GM21717 (cell line): ENCODE results near the gene CBX8.
"Not testable (repeated sequence)": the region's sequence is repeated elsewhere in the genome, so short reads cannot be mapped to it uniquely, and the experiment has no call there.

Experiments used
- ATAC-seq: cut with Tn5 transposase; IDR thresholded peaks from one replicate; pipeline ENCODE4 v1.9.1; 2021; ENCODE audit warnings: mild to moderate bottlenecking, moderate library complexity; ENCODE audit not compliant: unreplicated experiment

Gene CBX8

DNA sequence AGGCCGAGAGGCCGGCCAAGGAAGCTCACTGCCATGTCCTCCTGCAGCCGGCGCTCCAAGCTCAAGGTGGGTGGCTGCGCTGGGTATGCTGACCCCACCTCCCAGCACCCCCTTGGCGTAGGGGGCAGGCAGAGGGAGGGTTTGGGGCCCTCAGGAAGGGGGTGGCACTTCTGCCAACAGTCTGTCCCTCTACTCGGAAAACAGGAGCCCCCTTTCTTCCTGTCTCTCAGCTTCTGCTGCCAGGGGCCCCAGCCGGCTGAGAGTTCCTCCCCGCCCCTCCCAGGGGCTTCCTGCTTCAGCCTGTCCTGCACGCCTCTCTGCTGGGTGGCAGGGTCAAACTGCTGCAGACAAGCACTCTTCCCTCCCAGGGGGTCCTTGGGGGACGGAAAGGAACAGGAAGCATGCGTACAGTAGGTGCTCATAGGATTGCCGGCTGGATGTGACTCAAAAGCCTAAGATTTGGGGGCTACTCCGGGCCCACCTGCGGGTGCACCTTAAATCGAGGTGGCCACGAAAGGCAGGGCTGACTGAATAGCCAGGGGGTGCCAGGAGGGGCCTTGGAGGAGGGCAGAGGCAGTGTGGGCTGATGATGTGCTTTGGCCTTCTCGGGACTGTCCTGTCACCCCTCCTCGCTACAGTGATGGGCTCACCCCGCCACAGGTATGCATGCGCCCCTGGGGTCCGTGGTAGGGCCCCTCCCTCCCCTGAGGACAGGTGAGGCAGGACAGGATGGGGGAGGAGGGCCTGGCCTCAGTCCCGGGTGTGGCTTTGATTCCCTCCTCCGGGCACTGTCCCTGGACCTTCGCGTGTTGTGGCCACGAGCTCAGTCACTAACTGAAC is 14.9 kb downstream of the CBX8 start:
- ATAC-seq, result no peak

DNA sequence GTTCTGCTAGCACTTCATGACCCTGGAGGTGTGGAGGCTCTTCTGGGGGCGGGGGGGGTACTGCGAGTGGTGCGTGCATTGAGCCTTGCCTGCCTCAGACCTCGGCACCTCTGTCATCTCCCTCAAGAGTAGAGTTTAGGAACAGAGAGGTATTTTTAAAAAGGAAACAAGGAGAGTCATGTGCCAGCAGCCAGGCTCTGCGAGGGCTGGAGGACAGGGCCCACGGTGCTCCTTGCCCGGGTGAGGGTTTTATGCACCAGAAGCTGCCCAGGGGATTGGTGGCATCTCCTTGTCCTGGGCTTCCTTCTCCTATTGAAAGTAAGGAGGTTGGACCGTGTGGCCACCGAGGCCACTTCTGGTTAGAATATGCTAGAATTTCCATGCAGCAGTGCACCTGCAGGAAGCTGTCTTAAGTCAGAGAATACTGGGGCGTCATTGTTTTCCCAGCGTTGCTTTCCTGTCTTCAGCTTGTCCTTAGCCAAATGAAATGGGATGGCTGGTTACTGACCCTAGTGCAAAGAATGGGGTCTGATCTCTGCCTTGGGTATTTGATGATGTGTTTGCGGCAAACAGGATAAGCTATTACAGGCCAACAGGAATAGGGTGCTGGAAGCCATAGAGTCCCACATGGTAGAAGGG is 15.7 kb downstream of the CBX8 start:
- ATAC-seq, result no peak

DNA sequence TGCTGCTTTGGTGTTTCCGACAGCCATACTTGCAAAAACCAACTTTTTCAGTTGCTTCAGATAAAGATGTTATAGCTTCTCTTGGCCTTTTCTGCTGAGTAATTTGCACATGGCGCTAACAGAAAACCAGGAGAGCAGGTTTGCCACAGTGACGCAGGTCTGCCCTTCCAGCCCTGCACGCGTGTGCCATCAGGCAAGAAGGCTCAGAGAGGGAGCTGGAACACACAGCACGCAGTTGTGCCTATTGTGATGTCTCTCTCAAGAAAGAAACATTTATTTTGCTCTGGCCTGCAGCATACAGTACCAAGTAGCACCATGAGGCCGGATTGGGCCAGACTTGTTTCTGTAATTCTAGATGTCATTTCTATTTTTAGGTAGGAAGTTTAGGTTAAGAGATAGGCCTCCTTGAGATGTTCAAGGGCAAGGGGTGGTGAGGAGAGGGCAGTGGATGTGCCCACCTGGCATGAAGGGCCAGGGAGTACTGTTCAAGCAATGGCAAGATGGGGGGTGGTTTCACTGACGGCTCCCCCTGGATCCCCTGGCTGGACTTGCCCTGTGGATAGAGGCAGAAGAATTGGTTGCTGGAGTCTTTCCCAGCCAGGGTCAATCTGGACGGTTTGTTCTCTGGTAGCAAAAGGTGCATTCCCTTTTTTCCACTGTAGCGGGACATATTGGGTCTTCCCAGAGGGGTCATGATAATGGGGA is 17.1 kb downstream of the CBX8 start:
- ATAC-seq, result no peak

DNA sequence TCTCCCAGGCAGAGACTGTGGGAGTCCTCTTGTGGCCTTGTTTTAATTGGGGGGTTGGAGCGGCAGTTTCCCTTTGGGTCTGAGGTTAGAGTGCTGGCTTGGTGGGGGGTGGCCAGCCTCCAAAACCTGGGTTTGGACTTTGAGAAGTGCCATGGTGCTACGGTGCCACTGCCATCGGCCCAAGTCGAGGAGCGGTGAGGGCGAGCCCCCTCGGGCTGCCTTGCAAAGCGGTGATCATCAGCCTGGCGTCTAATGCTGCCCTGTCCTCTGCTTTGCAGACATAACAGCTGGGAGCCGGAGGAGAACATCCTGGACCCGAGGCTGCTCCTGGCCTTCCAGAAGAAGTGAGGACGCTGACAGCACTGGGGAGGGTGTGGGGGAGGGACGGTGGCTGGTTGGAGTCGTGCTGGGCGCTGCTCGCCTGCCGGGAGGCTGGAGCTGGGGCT is 17.8 kb downstream of the CBX8 start:
- no peak for ATAC-seq

DNA sequence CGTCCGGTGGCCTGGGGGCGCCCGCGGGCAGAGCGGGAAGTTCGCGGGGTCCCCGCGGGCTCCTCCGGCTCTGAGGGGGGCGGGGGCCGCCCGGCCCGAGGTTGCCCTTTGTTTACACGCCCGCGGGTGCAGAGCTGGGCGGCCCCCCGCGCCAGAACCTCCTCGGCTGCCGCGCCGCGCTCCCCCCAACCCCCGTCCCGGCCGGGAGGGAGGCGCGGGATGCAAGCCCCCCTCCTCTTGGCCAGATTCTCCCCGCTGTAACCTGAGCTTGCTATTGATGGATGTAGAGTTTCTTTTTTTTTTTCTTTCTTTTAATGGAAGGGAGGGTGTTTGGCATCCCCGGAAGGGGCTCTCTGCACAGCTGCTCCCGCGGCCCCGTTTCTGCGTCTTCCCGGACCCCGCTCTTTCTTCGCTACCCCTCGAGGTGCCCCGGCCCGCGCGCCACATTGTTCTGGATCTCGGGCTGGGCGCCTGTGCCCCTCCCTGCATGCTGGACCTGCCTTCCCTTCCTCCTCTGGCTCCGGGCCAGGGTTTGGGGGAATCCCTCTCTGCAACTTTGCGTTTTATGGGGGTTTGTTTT is 18.3 kb downstream of the CBX8 start:
- no peak for ATAC-seq

DNA sequence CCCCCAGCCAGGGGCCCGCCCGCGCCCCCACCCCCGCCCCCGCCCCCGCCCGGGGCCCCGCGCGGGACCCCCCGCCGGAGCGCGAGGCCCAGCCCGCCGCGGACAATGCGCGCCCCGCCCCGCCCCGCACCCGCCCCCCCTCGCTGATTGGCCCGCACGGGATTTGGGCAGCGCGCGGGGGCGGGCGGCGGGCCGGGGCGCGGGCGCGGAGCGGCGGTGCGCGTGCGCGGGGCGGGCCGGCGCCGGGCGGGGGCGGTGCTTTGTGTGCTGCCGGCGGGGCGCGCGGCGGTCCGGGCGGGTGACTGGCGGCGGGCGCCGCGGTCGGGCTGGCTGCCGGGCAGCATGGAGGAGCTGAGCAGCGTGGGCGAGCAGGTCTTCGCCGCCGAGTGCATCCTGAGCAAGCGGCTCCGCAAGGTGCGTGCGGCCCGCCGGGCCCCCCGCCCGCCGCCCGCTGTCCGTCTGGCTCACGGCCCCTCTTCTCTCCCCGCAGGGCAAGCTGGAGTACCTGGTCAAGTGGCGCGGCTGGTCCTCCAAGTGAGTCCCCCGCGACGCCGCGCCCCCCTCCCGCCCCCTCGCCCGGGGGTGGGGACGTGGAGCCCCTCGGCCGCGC is 18.9 kb downstream of the CBX8 start, which contains the start of gene CBX2:
TSS of gene CBX2 (plus strand) at position 255 of the 610 bp plus-strand sequence. CDS start at position 343, 88 bp downstream.
- ATAC-seq, result no peak

DNA sequence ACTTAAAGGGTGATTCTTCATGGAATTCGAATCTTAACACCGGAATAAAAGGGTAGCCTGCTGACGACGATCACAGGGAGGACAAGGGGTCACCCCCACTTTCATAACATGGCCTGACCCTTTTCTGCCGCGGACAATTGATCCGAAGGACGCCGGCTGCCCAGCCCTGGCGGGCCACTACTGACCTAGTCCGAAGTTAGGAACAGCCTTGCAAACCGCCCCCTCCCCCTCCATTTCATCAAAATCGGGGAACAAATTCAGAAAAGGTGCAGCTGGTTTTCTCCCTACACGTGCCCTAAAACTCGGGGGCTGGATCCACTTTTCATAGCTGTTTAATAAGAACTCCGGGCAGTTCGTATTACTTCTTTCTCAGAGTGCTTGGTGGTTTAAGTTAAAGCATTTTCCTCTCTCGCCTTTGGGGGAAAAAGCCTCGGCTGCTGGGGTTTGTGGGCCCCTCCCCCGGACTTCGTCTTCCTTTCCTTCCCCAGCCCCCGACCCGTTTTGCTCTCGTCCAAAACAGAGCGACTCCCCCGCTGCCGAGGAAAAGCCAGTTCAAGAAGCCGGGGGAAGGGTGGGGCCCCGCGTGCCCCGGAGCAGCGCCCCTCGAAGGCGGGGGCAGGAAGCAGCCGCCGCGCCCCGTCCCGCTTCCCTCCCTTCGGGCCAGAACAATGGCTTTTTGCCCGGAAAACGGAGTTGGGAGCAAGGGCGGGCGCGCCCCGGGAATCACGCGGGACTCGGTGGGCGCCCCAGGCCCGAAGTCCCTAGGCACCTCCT is 19.6 kb downstream of the CBX8 start:
- ATAC-seq, result no peak

DNA sequence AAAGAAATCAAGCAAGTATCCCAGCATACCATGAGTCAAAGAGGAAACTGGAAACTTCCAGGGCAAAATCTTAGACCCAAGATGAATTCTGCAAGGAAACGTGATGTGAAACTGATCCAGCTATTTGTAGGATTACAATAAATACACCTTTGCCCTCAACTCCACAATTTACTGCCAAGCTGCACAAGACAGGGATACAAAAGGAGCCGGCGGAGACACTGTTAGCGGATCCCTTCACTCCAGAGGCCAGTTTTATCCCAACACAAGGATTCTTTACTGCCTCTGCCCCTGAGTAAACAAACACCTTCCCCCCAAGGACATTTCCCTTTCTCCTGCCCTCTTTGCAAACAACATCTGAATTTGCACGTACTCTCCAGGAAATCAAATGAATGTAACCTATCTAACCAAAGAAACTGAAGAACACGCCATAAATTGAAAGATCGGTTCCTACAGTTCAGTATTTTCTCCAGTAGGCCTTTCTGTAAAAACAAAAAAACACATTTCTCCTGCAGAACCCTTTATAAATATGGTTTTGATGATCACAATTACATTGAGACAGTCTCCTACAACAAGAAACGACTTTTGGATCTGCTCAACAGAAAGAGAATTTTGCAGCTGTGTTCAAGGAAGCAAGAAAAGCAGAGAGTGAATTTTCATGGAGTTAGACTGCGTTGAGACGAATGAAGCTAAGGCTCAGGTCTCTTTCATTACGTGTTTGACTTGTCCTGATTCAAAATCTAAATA is 20.3 kb downstream of the CBX8 start:
- ATAC-seq, result no peak

DNA sequence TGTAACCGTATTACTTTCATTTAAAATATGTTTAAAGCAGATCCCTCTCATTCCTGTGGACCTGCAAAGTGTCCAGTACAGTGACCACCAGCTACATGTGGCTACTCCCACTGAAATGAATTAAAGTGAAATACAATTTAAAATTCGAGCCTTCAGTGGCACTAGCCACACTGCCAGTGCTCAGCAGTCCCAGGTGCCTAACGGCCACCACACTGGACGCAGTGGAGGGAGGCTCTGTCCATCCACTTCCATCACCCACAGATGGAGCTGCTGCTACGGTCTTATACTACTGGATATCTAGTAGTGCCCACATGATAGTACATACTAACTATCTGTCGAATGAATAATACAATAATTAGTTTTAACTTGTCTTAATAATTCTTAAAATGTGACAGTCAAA is 21.2 kb downstream of the CBX8 start:
- no peak for ATAC-seq

DNA sequence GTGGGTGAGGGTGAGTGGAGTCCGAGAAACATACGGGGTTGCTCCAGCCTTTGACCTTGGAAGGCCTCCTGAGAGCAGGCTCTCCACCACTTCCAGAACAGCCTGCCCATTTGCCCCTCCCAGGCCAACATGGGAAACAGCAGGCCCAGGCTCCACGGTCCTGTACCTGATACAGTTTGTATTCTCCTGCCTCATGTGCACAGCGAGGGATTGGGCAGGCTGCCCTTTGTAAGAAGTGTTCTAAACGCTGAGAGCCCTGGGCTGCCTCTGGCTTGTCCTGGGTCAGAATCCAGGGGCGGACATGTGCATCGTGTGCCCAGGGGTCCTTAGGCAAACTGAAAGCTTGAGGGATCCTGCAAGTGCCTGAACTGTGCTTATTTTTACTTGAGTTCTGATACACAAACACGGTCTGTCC is 22.3 kb downstream of the CBX8 start:
- no peak for ATAC-seq

DNA sequence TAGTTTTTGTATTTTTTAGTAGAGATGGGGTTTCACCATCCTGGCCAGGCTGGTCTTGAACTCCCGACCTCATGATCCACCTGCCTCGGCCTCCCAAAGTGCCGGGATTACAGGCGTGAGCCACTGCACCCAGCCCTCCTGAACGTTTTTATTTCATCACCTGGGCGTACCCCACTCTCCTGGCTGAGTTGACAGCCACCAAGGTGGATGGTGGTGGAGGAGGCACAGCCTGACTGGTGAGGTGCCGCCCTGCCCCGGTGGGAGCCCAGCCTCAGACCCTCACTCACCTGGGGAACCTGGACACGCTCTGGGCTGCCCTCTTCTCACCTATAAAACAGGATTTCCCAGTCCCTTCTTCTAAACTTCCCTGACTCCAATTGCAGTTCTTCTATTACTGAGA is 24.2 kb downstream of the CBX8 start:
- ATAC-seq, result not testable (repeated sequence)

DNA sequence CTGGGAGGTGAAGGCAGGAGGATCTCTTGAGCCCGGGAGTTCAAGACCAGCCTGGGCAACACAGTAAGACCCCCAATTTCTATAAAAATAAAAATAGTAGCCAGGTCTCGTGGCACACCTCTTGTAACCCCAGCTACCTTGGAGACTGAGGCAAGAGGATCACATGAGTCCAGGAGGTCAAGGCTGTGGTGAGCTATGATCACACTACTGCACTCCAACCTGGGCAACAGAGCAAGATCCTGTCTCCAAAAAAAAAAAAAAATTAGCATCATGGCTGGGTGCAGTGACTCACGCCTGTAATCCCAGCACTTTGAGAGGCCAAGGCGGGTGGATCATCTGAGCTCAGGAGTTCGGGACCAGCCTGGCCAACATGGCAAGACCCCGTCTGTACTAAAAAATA is 25.6 kb downstream of the CBX8 start:
- ATAC-seq, result no peak

DNA sequence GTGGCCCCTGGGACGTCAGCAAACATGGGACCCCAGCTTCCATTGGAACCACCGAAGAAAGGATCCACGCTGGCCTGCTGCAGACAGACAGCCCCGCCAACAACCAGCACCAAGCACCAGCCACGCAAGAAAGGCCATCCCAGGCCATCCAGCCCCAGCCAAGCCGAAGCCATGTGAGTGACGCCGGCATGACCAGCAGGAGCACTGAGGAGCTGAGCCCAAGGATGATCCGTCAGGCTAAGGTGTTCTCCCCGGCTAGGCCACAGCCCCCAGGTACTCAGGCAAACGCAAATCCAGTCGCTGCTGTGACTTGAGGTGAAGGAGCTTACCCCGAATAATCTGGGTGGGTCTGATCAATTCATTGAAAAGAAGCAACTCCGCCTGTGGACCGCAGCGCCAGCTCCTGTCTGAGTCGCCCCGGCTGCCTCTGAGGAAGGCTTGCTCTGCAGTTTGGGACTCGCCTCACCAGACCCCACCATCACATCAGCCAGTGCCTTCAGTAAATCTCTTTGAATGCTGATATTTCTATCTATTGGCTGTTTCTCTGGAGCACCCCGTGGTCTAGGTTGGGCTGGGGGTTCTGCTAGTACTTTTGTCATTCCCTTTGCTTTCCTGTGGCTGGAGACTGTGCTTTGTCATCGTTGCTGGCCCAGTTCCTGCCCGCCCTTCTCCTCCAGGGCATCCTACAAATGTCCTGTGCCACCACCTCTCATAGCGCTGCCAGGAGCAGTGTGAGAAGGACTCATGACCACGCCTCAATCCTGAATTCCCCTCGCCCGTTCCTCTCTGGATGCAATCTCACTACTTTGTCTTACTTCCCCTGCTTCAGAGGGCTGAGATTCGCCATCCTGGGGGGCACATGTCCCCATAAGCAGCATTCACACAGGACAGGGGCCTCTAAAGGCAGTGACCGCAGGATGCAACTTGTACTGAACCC is 27.0 kb downstream of the CBX8 start:
- no peak for ATAC-seq

DNA sequence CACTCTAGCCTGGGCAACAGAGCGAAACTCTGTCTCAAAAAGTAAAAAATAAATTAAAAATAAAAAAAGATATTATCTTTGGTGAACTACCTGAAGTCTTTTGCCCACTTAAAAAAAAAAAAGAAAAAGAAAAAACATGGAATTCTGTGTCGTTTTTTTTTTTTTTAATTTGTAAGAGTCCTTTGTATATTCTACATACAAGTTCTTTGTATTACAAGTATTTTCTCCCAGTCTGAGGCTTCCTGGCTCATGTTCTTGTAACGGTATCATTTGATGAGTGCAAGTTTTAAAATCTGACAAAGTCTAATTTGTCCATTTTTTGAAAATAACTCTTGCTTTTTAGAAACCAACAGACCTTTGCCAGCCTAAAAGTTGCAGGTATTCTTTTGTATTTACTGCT is 31.2 kb downstream of the CBX8 start:
- ATAC-seq, result no peak

DNA sequence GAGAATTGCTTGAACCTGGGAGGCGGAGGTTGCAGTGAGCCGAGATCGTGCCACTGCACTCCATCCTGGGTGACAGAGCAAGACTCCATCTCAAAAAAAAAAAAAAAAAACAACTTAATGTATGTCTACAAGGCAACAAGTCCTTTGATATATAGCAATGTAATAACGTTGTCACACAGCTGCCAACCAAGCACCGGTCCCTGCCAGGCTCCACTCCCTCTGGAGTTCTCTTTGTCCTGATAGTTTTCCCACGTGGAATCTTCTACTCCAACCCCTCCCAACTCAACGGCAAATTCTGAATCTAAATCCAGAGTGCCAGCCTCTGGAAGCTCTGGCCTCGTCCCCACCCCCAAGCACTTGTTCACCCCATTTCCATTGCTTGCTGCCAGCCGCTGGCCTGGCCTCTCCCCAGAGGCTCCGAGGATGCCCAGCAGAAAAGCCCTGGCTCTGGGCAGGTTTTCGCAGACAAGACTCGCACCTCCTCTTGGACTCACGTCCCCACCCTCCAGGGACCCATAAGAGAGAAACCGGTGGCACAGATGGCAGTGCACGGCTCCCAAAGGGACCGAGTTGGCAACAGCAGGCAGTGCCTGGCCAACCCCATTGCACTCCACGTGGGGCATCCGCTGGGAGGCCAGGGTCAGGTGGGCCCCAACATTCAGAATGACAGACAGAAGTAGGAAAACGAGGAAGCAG is 34.8 kb downstream of the CBX8 start:
- no peak for ATAC-seq

DNA sequence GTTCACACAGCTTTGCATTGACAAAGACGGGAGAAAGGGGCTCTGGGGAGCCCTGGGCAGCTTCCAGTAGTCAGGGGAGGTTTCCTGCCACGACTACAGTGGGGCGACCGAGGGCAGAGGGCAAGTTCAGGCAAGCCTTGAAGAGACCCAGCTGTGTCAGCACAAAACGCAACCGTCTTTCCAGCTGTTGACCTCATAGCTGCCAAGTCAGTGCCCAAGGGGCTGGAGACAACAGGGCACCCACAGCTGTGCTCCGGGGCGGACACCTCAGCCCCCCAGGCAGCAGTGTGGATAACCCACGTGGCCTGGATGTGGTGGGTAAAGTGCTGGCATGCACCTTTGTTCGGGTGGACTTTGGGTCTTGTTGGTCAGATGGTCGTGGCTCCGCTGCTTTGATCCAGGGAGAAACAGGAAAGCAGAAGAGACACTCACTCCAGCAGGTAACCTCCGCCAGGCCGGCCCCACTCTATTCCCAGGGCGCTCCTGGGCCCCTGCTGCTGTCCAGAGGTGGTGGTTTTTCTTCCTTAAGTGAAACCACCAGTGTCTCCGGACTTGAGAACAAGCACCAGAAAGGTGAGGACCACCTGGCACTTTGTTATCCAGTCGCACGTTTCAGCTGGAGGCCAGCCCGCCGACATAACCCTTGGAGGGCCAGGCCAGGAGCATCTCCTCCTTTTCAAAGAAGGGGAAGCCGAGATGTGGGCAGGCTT is 36.5 kb downstream of the CBX8 start:
- ATAC-seq, result no peak

DNA sequence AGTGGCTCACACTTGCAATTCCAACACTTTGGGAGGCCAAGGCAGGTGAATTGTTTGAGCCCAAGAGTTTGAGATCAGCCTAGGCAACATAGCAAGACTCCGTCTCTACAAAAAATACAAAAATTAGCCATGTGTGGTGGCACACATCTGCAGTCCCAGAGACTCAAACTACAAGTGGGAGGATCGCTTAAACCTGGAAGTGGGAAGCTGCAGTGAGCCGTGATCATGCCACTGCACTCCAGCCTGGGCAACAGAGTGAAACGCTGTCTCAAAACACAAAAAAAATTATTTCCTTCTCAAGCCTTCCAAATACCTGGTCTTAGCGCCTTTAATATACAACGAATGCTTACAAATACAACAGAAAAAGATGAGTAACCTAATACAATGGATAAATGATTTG is 38.6 kb downstream of the CBX8 start:
- no peak for ATAC-seq
